Measurements from ENCODE around the gene DEFB132. TPM values are rescaled to one million over a fixed set of nuclear protein-coding genes. Genes with fewer than 3 reads are reported as not detected.

The DEFB132 gene
- total and polyA plus RNA-seq, 2 of the 13 experiments (the other 11 are each of a cell fraction or from before 2014, with no cell fraction given): not detected

GRCh38 chr20:290084-290831 lies 32.7 kb downstream of the DEFB132 start, which contains the start of gene C20orf96 (continued):
- TF ChIP-seq MLXIP (CRISPR knock-in tag; IDR thresholded peaks at IDR 0.05; ENCODE audit: borderline replicate concordance) (no peak), KDM5A (IDR thresholded peaks at IDR 0.05; ENCODE audit: borderline replicate concordance, low read length) (peak; percentile 78; the same call in 1 of the 2 replicates), ATF6 (CRISPR knock-in tag; conservative IDR thresholded peaks at IDR 0.05) (0 out of 2 replicates have a peak, but pooled peaks have one; percentile 39), ZNF7 (CRISPR knock-in tag; IDR thresholded peaks at IDR 0.05) (no peak), PHF21A (CRISPR knock-in tag; IDR thresholded peaks at IDR 0.05) (0 out of 2 replicates have a peak, but pooled peaks have one; percentile 16), PPARG (CRISPR knock-in tag; conservative IDR thresholded peaks at IDR 0.05) (no peak), RBAK (CRISPR knock-in tag; IDR thresholded peaks at IDR 0.05) (no peak), ZBTB26 (CRISPR knock-in tag; IDR thresholded peaks at IDR 0.05; ENCODE audit: borderline replicate concordance) (peak; percentile 8; the same call in 1 of the 2 replicates), ZNF496 (CRISPR knock-in tag; IDR thresholded peaks at IDR 0.05; ENCODE audit: insufficient replicate concordance) (no peak), FLYWCH1 (CRISPR knock-in tag; IDR thresholded peaks at IDR 0.05) (no peak; the same call in 1 of the 2 replicates), ZNF724P (CRISPR knock-in tag; IDR thresholded peaks at IDR 0.05; ENCODE audit: borderline replicate concordance) (no peak), KLF13 (CRISPR knock-in tag; IDR thresholded peaks at IDR 0.05) (no peak), ZNF619 (CRISPR knock-in tag; IDR thresholded peaks at IDR 0.05) (peak; percentile 47; the same call in 1 of the 2 replicates), PAF1 (CRISPR knock-in tag; IDR thresholded peaks at IDR 0.05) (no peak), HNRNPH1 (optimal IDR thresholded peaks at IDR 0.05; ENCODE audit: low read depth, low read length) (peak; percentile 72), ATF1 (CRISPR knock-in tag; IDR thresholded peaks at IDR 0.05) (peak; percentile 58; the same call in 1 of the 2 replicates), RARA (CRISPR knock-in tag; IDR thresholded peaks at IDR 0.05) (no peak), PRDM10 (CRISPR knock-in tag; IDR thresholded peaks at IDR 0.05; ENCODE audit: low read depth) (peak; percentile 63; the same call in 1 of the 2 replicates)

All from HepG2 (cell line).